Keratinocyte (primary cell): ENCODE measurements around the gene TSHR. TPM values are rescaled to one million over a fixed set of nuclear protein-coding genes. Genes with fewer than 3 reads are reported as not detected.

Experiments
- DNase-seq: peaks from one replicate; pipeline ENCODE4 v3.0.0-alpha.2; 2011; ENCODE audit warnings: low read depth, missing footprints, low spot score
- FAIRE-seq: peaks from 2 replicates; lab custom pipeline; 2011; peaks lifted over from hg19 to GRCh38; lab: Jason Lieb, UNC
- H2AFZ ChIP-seq: 2 replicates; pipeline ENCODE4 v1.6.0; 2012; ENCODE audit warnings: low read length, control low read depth, inconsistent platforms; ENCODE audit not compliant: control insufficient read depth
- H3K27ac ChIP-seq: 2 replicates; pipeline ENCODE4 v1.5.1; 2011; ENCODE audit warnings: low read length; ENCODE audit not compliant: control insufficient read depth, insufficient read depth
- H3K27me3 ChIP-seq: 3 replicates; pipeline ENCODE4 v1.6.0; 2011; ENCODE audit warnings: low read length; ENCODE audit not compliant: control insufficient read depth, insufficient read depth; ENCODE audit errors: extremely low read depth
- H3K36me3 ChIP-seq, 2 experiments: 2 replicates in 1 of 2; 3 replicates in 1 of 2; pipeline ENCODE4 v1.5.1; 2011; ENCODE audit warnings: low read length in 2 of 2, mild to moderate bottlenecking in 1 of 2; ENCODE audit not compliant: control insufficient read depth in 2 of 2, insufficient read depth in 2 of 2; ENCODE audit errors: extremely low read depth in 1 of 2
- H3K4me1 ChIP-seq: 3 replicates; pipeline ENCODE4 v1.5.1; 2011; ENCODE audit warnings: low read length; ENCODE audit not compliant: control insufficient read depth, insufficient read depth; ENCODE audit errors: extremely low read depth
- H3K4me2 ChIP-seq: 3 replicates; pipeline ENCODE4 v1.6.0; 2011; ENCODE audit warnings: low read depth, low read length; ENCODE audit not compliant: control insufficient read depth, insufficient read depth; ENCODE audit errors: extremely low read depth
- H3K4me3 ChIP-seq, 3 experiments: fragments of 200-600 bp in 1 of 3; sonication (generic) in 1 of 3; 2 replicates in 2 of 3; 3 replicates in 1 of 3; pipeline ENCODE4 v1.5.1; 2011 to 2016; ENCODE audit warnings: low read length in 3 of 3, mild to moderate bottlenecking in 3 of 3, control low read depth in 2 of 3, inconsistent platforms in 1 of 3, low read depth in 1 of 3, mixed read lengths in 1 of 3, mixed run types in 1 of 3, moderate library complexity in 1 of 3; ENCODE audit not compliant: control insufficient read depth in 2 of 3, insufficient read depth in 2 of 3; ENCODE audit errors: extremely low read depth in 1 of 3
- H3K79me2 ChIP-seq: 2 replicates; pipeline ENCODE4 v1.6.0; 2012; ENCODE audit warnings: low read length; ENCODE audit not compliant: control insufficient read depth, insufficient read depth
- H3K9ac ChIP-seq: 3 replicates; pipeline ENCODE4 v1.6.0; 2011; ENCODE audit warnings: low read length; ENCODE audit not compliant: control insufficient read depth, insufficient read depth; ENCODE audit errors: extremely low read depth
- H3K9me1 ChIP-seq: 3 replicates; pipeline ENCODE4 v1.6.0; 2011; ENCODE audit warnings: low read length; ENCODE audit not compliant: control insufficient read depth, insufficient read depth; ENCODE audit errors: extremely low read depth
- H3K9me3 ChIP-seq: 2 replicates; pipeline ENCODE4 v1.5.1; 2012; ENCODE audit warnings: low read depth, low read length; ENCODE audit not compliant: control insufficient read depth
- H4K20me1 ChIP-seq: 3 replicates; pipeline ENCODE4 v1.6.0; 2011; ENCODE audit warnings: low read length; ENCODE audit not compliant: control insufficient read depth, insufficient read depth; ENCODE audit errors: extremely low read depth
- CTCF ChIP-seq, 3 experiments: IDR thresholded peaks in 1 of 3; conservative IDR thresholded peaks in 1 of 3; optimal IDR thresholded peaks in 1 of 3; 2 replicates in 2 of 3; 3 replicates in 1 of 3; pipeline versions ENCODE3 to v1.5.1; 2011; ENCODE audit warnings: low read length in 3 of 3, mild to moderate bottlenecking in 3 of 3, moderate library complexity in 2 of 3, control low read depth in 1 of 3, inconsistent platforms in 1 of 3; ENCODE audit not compliant: insufficient read depth in 2 of 3; ENCODE audit errors: extremely low read depth in 1 of 3
- EZH2 ChIP-seq: IDR thresholded peaks from one replicate; pipeline ENCODE4 v1.6.1; 2012; ENCODE audit warnings: inconsistent platforms, mild to moderate bottlenecking, low read length, moderate library complexity
- dilution Hi-C: fragments of 300-500 bp; cut with MboI; formaldehyde crosslinking; loops from one replicate; pipeline ENCODE4 v1.7.0; 2020; ENCODE audit warnings: low sequenced_read_pairs; ENCODE audit not compliant: extremely low pct_ligation_motif_present
- polyA plus RNA-seq, 5 experiments: library from polyadenylated mRNA; depleted of rRNA in 3 of 5; stranded (reverse) in 3 of 5; stranded (forward) in 1 of 5; unstranded in 1 of 5; fragments of >200 nt; gene quantifications; 1 replicate in 1 of 5; 2 replicates in 3 of 5; 3 replicates in 1 of 5; pipeline versions ENCODE4 v1.2.1 to v1.2.3, GENCODE V29; 2011 to 2012; ENCODE audit warnings: missing spikeins in 2 of 5, low read depth in 1 of 5, low replicate concordance in 1 of 5

Gene TSHR
- polyA plus RNA-seq, 1 donor (not counting 4 experiments of a cell fraction or from before 2014, with no cell fraction given), result 0.03 TPM

- no peak overlapping the region for H3K4me2 ChIP-seq
- H3K36me3 ChIP-seq, result no peaks in the 10 kb centered on the region
- DNase-seq (no peak), FAIRE-seq (no peak)
- H3K9me3 ChIP-seq, result no peaks in the 10 kb centered on the region
- dilution Hi-C loops, result no loop called here
- no peaks in the 10 kb centered on the region for H4K20me1 ChIP-seq
- H2AFZ ChIP-seq, result no peak overlapping the region
- H3K9me1 ChIP-seq, result no peaks in the 10 kb centered on the region
- no peak overlapping the region for H3K9ac ChIP-seq
- H3K79me2 ChIP-seq, result no peaks in the 10 kb centered on the region
- H3K4me3 ChIP-seq, result no peak overlapping the region
- H3K27ac ChIP-seq, result no peak overlapping the region
- TF ChIP-seq CTCF (optimal IDR thresholded peaks at IDR 0.05 in 1 of 3, IDR thresholded peaks at IDR 0.05 in 1 of 3, conservative IDR thresholded peaks at IDR 0.05 in 1 of 3; ENCODE audit: extremely low read depth in 1 of 3, insufficient read depth in 2 of 3, low read length in 3 of 3) (no peak), EZH2 (no peak)
- H3K4me1 ChIP-seq, result no peaks in the 10 kb centered on the region
- no peaks in the 10 kb centered on the region for H3K27me3 ChIP-seq
These were observed 165.1 kb downstream of the TSHR start for GRCh38 chr14:81120501-81120900.

- no peaks in the 10 kb centered on the region for H3K9me1 ChIP-seq
- TF ChIP-seq EZH2 (no peak), CTCF (optimal IDR thresholded peaks at IDR 0.05 in 1 of 3, IDR thresholded peaks at IDR 0.05 in 1 of 3, conservative IDR thresholded peaks at IDR 0.05 in 1 of 3; ENCODE audit: extremely low read depth in 1 of 3, insufficient read depth in 2 of 3, low read length in 3 of 3) (no peak)
These were observed 166.9 kb downstream of the TSHR start for GRCh38 chr14:81122326-81122725.

More at GRCh38 chr14:81122326-81122725, 166.9 kb downstream of the TSHR start:
- no peaks in the 10 kb centered on the region for H3K36me3 ChIP-seq
- no peak overlapping the region for H3K9ac ChIP-seq
- dilution Hi-C loops, result no loop called here
- H3K4me1 ChIP-seq, result no peaks in the 10 kb centered on the region
- H3K79me2 ChIP-seq, result no peaks in the 10 kb centered on the region
- no peak overlapping the region for H2AFZ ChIP-seq
- no peaks in the 10 kb centered on the region for H4K20me1 ChIP-seq
- no peak overlapping the region for H3K4me2 ChIP-seq
- DNase-seq (no peak), FAIRE-seq (no peak)
- no peaks in the 10 kb centered on the region for H3K9me3 ChIP-seq
- no peaks in the 10 kb centered on the region for H3K27me3 ChIP-seq
- no peak overlapping the region for H3K27ac ChIP-seq
- no peak overlapping the region for H3K4me3 ChIP-seq
